ENCODE results near the gene ADAMTS7. TPM values are rescaled to one million over a fixed set of nuclear protein-coding genes. Genes with fewer than 3 reads are reported as not detected.
"Not testable (repeated sequence)": the region's sequence is repeated elsewhere in the genome, so short reads cannot be mapped to it uniquely, and the experiment has no call there.

Gene ADAMTS7
- total RNA-seq, 3 donors from 2014 or later, result 1.3 to 7.4 (median 6.2) TPM

- Histone ChIP-seq H3K4me1 (no peaks in the 10 kb centered on the region), H3K27me3 (no peaks in the 10 kb centered on the region), H3K9me3 (no peaks in the 10 kb centered on the region), H3K27ac (no peak overlapping the region), H3K4me3 (no peak overlapping the region), H3K36me3 (no peaks in the 10 kb centered on the region)
- no peak for DNase-seq (ENCODE audit: low spot score in 2 of 2)
- TF ChIP-seq POLR2A (IDR thresholded peaks at IDR 0.05), result no peak
- TF ChIP-seq, protein P1, sequence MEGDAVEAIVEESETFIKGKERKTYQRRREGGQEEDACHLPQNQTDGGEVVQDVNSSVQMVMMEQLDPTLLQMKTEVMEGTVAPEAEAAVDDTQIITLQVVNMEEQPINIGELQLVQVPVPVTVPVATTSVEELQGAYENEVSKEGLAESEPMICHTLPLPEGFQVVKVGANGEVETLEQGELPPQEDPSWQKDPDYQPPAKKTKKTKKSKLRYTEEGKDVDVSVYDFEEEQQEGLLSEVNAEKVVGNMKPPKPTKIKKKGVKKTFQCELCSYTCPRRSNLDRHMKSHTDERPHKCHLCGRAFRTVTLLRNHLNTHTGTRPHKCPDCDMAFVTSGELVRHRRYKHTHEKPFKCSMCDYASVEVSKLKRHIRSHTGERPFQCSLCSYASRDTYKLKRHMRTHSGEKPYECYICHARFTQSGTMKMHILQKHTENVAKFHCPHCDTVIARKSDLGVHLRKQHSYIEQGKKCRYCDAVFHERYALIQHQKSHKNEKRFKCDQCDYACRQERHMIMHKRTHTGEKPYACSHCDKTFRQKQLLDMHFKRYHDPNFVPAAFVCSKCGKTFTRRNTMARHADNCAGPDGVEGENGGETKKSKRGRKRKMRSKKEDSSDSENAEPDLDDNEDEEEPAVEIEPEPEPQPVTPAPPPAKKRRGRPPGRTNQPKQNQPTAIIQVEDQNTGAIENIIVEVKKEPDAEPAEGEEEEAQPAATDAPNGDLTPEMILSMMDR (IDR thresholded peaks at IDR 0.05), result no peak
- TF ChIP-seq POLR2AphosphoS5 (IDR thresholded peaks at IDR 0.05), result no peak
- intact Hi-C loops (cut with DNase I; ENCODE audit: low total_unique reads), result no loop called here
Measured at GRCh38 chr15:78841376-78841706, 30.1 kb upstream of the ADAMTS7 start.

GRCh38 chr15:78840661-78841375 is 29.6 kb upstream of the ADAMTS7 start:
- H3K9me3 ChIP-seq, result no peaks in the 10 kb centered on the region
- no peak for DNase-seq (ENCODE audit: low spot score in 2 of 2)
- TF ChIP-seq POLR2A (IDR thresholded peaks at IDR 0.05) (no peak), POLR2AphosphoS5 (IDR thresholded peaks at IDR 0.05) (no peak)
- TF ChIP-seq, protein P1 (IDR thresholded peaks at IDR 0.05), result no peak
- H3K27me3 ChIP-seq, result no peaks in the 10 kb centered on the region
- H3K4me3 ChIP-seq, result no peak overlapping the region
- no peaks in the 10 kb centered on the region for H3K36me3 ChIP-seq
- intact Hi-C loops (cut with DNase I; ENCODE audit: low total_unique reads), result no loop called here
- H3K27ac ChIP-seq, result no peak overlapping the region
- no peaks in the 10 kb centered on the region for H3K4me1 ChIP-seq

DNA sequence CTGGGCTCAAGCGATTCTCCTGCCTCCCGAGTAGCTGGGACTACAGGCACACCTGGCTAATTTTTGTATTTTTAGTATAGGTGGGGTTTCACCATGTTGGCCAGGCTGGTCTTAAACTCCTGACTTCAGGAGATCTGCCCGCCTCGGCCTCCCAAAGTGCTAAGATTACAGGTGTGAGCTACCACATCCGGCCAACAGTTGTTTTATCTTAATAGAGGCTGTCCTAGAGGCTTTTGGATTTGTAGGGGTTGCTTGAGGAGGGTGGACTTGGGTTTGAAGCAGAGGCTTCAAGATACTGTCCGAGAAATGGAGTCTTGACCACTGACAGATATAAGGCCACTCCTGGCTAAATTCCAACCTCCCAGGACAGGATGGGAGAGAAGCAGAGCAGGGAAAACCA is 27.9 kb upstream of the ADAMTS7 start:
- H3K9me3 ChIP-seq; H3K4me3 ChIP-seq; H3K27ac ChIP-seq; DNase-seq (ENCODE audit: low spot score in 2 of 2); H3K36me3 ChIP-seq; intact Hi-C loops (cut with DNase I; ENCODE audit: low total_unique reads); H3K4me1 ChIP-seq; H3K27me3 ChIP-seq: not testable (repeated sequence)

- no peaks in the 10 kb centered on the region for H3K9me3 ChIP-seq
- TF ChIP-seq POLR2AphosphoS5 (IDR thresholded peaks at IDR 0.05) (no peak), POLR2A (IDR thresholded peaks at IDR 0.05) (no peak)
- TF ChIP-seq, protein P1 (IDR thresholded peaks at IDR 0.05), result no peak
Measured at GRCh38 chr15:78838489-78838888, 27.2 kb upstream of the ADAMTS7 start.

DNA sequence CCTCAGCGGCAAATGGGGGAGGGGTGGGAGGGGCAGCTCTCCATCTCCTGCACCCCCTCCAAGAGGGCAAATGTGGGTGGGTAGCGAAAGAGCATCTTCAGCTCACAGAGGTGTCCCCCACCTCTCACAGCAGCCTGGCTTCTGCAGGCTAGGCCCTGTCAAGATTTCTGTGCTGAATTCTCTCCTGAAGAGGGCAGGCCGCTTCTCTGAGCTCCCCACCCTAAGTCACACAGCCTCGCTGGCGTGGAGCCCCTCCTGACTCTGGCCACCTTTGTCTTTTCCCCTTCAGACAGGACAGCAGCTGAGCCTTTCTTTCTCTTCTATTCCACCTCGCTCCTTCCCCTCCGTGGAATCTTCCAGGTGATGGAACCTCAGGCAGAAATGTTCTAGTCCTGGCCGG is 26.3 kb upstream of the ADAMTS7 start:
- no peak for DNase-seq (ENCODE audit: low spot score in 2 of 2)
- no peak overlapping the region for H3K4me3 ChIP-seq
- no peak for TF ChIP-seq POLR2A (IDR thresholded peaks at IDR 0.05)
- TF ChIP-seq, protein P1 (IDR thresholded peaks at IDR 0.05), result no peak
- TF ChIP-seq POLR2AphosphoS5 (IDR thresholded peaks at IDR 0.05), result no peak
- H3K36me3 ChIP-seq, result no peaks in the 10 kb centered on the region
- intact Hi-C loops (cut with DNase I; ENCODE audit: low total_unique reads), result no loop called here
- H3K4me1 ChIP-seq, result no peaks in the 10 kb centered on the region
- no peaks in the 10 kb centered on the region for H3K27me3 ChIP-seq
- H3K9me3 ChIP-seq, result no peaks in the 10 kb centered on the region
- no peak overlapping the region for H3K27ac ChIP-seq

More at GRCh38 chr15:78838489-78838888, 27.2 kb upstream of the ADAMTS7 start:
- no peak overlapping the region for H3K27ac ChIP-seq
- DNase-seq (ENCODE audit: low spot score in 2 of 2), result no peak
- no peak overlapping the region for H3K4me3 ChIP-seq
- intact Hi-C loops (cut with DNase I; ENCODE audit: low total_unique reads), result no loop called here
- no peaks in the 10 kb centered on the region for H3K36me3 ChIP-seq
- no peaks in the 10 kb centered on the region for H3K4me1 ChIP-seq
- no peaks in the 10 kb centered on the region for H3K27me3 ChIP-seq

Data from breast epithelium (tissue), 4 donors.